K562 (cell line): ENCODE measurements around the gene TMEM132E. TPM values are rescaled to one million over a fixed set of nuclear protein-coding genes. Genes with fewer than 3 reads are reported as not detected.

ENCODE experiments used
- AFF4 ChIP-seq: sonication (generic); formaldehyde crosslinking; IDR thresholded peaks from 2 replicates; pipeline ENCODE4 v1.8.0; 2023; ENCODE audit warnings: mild to moderate bottlenecking, missing genetic modification reagents
- CBFA2T3 ChIP-seq: fragments of 450-650 bp; IDR thresholded peaks from 2 replicates; pipeline ENCODE4 v1.6.1; 2017
- REST ChIP-seq, 2 experiments: fragments of 450-650 bp; formaldehyde crosslinking in 1 of 2; IDR thresholded peaks; 2 replicates each; pipeline versions ENCODE4 v1.4.0 to v1.6.1; 2014 to 2020; ENCODE audit warnings: mild to moderate bottlenecking in 2 of 2, borderline replicate concordance in 1 of 2, low read depth in 1 of 2
- SMAD3 ChIP-seq: fragments of 450-650 bp; formaldehyde crosslinking; conservative IDR thresholded peaks from 2 replicates; pipeline ENCODE4 v1.4.0; 2020; ENCODE audit warnings: mild to moderate bottlenecking
- SMC3 ChIP-seq: conservative IDR thresholded peaks from 2 replicates; pipeline ENCODE4 v1.6.1; 2011; ENCODE audit warnings: low read depth, low read length, improper control_type of control experiment; ENCODE audit not compliant: insufficient read depth
- polyA plus RNA-seq, 8 experiments: library from polyadenylated mRNA; depleted of rRNA in 4 of 8; stranded (reverse) in 5 of 8; unstranded in 3 of 8; fragments of >200 nt; fragmentation: Nextera tagmentation in 2 of 8; fragmentation: Illumina TruSeq in 1 of 8; extraction: Ambion mirVana in 2 of 8; extraction: Trizol in 1 of 8; gene quantifications; 2 replicates each; pipeline versions ENCODE4 v1.2.1 to v1.2.3, GENCODE V29; 2011 to 2014; ENCODE audit warnings: inconsistent platforms in 1 of 8, missing spikeins in 1 of 8
- total RNA-seq, 7 experiments: library from RNA; depleted of rRNA in 6 of 7; stranded (reverse); fragments of >200 nt in 6 of 7; fragmentation: Illumina TruSeq in 2 of 7; extraction: Trizol in 2 of 7; gene quantifications; 2 replicates each; pipeline versions ENCODE4 v1.2.1 to v1.2.3, GENCODE V29; 2011 to 2021; ENCODE audit warnings: low replicate concordance in 1 of 7
- TF ChIP-seq, protein P1 (sequence below): fragments of 450-650 bp; formaldehyde crosslinking; IDR thresholded peaks from 2 replicates; pipeline ENCODE4 v1.4.0; 2020; ENCODE audit warnings: mild to moderate bottlenecking, moderate library complexity

Gene TMEM132E
- total and polyA plus RNA-seq, 9 of the 15 experiments (the other 6 are each of a cell fraction or from before 2014, with no cell fraction given): not detected

- peak; percentile 10; the same call in 1 of the 2 replicates for TF ChIP-seq REST (IDR thresholded peaks at IDR 0.05; ENCODE audit: borderline replicate concordance)
- TF ChIP-seq REST (CRISPR knock-in tag; IDR thresholded peaks at IDR 0.05; ENCODE audit: low read depth): no peak
- TF ChIP-seq SMC3: 0 out of 2 replicates have a peak, but pooled peaks have one; percentile 11
- TF ChIP-seq, protein P1, sequence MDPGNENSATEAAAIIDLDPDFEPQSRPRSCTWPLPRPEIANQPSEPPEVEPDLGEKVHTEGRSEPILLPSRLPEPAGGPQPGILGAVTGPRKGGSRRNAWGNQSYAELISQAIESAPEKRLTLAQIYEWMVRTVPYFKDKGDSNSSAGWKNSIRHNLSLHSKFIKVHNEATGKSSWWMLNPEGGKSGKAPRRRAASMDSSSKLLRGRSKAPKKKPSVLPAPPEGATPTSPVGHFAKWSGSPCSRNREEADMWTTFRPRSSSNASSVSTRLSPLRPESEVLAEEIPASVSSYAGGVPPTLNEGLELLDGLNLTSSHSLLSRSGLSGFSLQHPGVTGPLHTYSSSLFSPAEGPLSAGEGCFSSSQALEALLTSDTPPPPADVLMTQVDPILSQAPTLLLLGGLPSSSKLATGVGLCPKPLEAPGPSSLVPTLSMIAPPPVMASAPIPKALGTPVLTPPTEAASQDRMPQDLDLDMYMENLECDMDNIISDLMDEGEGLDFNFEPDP (CRISPR knock-in tag): no peak
- no peak for TF ChIP-seq CBFA2T3
- no peak for TF ChIP-seq AFF4 (CRISPR knock-in tag)
- TF ChIP-seq SMAD3: no peak
Measured at GRCh38 chr17:34584805-34585416, 5.5 kb downstream of the TMEM132E start (continued).
